ENCODE data around the gene AMBN. TPM values are rescaled to one million over a fixed set of nuclear protein-coding genes. Genes with fewer than 3 reads are reported as not detected.

Gene AMBN
- total RNA-seq, 1 experiment from 2014 or later = 0.27 TPM

GRCh38 chr4:70586841-70587240 lies 5.2 kb upstream of the AMBN start:
- Histone ChIP-seq H3K27me3 (replicated peaks; ENCODE audit: control insufficient read depth, insufficient read depth, low read length) (no peaks in the 10 kb centered on the region), H3K4me3 (ENCODE audit: low read depth, low read length) (no peak overlapping the region), H3K4me1 (no peaks in the 10 kb centered on the region), H3K9me3 (no peaks in the 10 kb centered on the region), H3K36me3 (ENCODE audit: control insufficient read depth, insufficient read depth, low read length) (no peaks in the 10 kb centered on the region)
- no peak overlapping the region for H3K4me3 Mint-ChIP-seq (ENCODE audit: unreplicated experiment)
- no peak overlapping the region for H3K27ac Mint-ChIP-seq (ENCODE audit: unreplicated experiment)
- H3K4me1 Mint-ChIP-seq (ENCODE audit: low read depth, unreplicated experiment) = no peaks in the 10 kb centered on the region
- no peaks in the 10 kb centered on the region for H3K36me3 Mint-ChIP-seq (ENCODE audit: insufficient read depth, unreplicated experiment)
- no peaks in the 10 kb centered on the region for H3K27me3 Mint-ChIP-seq (ENCODE audit: insufficient read depth, unreplicated experiment)
- no TSS peak for BruUV-seq (replicated peaks)
- CTCF ChIA-PET = no interaction called here
- POLR2A ChIA-PET = no interaction called here
- no peaks in the 10 kb centered on the region for H3K9me3 Mint-ChIP-seq (ENCODE audit: unreplicated experiment)
- TF ChIP-seq CTCF (IDR thresholded peaks at IDR 0.05; ENCODE audit: insufficient read depth in 1 of 2, low read depth in 1 of 2, low read length in 1 of 2, severe bottlenecking in 1 of 2, unreplicated experiment in 1 of 2) = no peak
- intact Hi-C loops (cut with micrococcal nuclease; ENCODE audit: unreplicated experiment) = no loop called here
- DNase-seq = no peak

GRCh38 chr4:70589785-70590184 lies 2.3 kb upstream of the AMBN start:
- TF ChIP-seq CTCF (IDR thresholded peaks at IDR 0.05; ENCODE audit: insufficient read depth in 1 of 2, low read depth in 1 of 2, low read length in 1 of 2, severe bottlenecking in 1 of 2, unreplicated experiment in 1 of 2) = no peak
- H3K9me3 ChIP-seq = no peaks in the 10 kb centered on the region
- H3K4me3 Mint-ChIP-seq (ENCODE audit: unreplicated experiment) = no peak overlapping the region
- POLR2A ChIA-PET = no interaction called here
- H3K4me1 Mint-ChIP-seq (ENCODE audit: low read depth, unreplicated experiment) = no peaks in the 10 kb centered on the region
- CTCF ChIA-PET = no interaction called here
- no peak overlapping the region for H3K4me3 ChIP-seq (ENCODE audit: low read depth, low read length)
- no peak for DNase-seq
- no peaks in the 10 kb centered on the region for H3K27me3 Mint-ChIP-seq (ENCODE audit: insufficient read depth, unreplicated experiment)
- H3K36me3 Mint-ChIP-seq (ENCODE audit: insufficient read depth, unreplicated experiment) = no peaks in the 10 kb centered on the region
- no peaks in the 10 kb centered on the region for H3K4me1 ChIP-seq
- H3K9me3 Mint-ChIP-seq (ENCODE audit: unreplicated experiment) = no peaks in the 10 kb centered on the region
- intact Hi-C loops (cut with micrococcal nuclease; ENCODE audit: unreplicated experiment) = no loop called here
- H3K27me3 ChIP-seq (replicated peaks; ENCODE audit: control insufficient read depth, insufficient read depth, low read length) = no peaks in the 10 kb centered on the region
- no peak overlapping the region for H3K27ac Mint-ChIP-seq (ENCODE audit: unreplicated experiment)
- no TSS peak for BruUV-seq (replicated peaks)
- H3K36me3 ChIP-seq (ENCODE audit: control insufficient read depth, insufficient read depth, low read length) = no peaks in the 10 kb centered on the region

- Mint-ChIP-seq H3K27ac (ENCODE audit: unreplicated experiment) (no peak overlapping the region), H3K4me3 (ENCODE audit: unreplicated experiment) (no peak overlapping the region), H3K36me3 (ENCODE audit: insufficient read depth, unreplicated experiment) (no peaks in the 10 kb centered on the region), H3K9me3 (ENCODE audit: unreplicated experiment) (no peaks in the 10 kb centered on the region), H3K4me1 (ENCODE audit: low read depth, unreplicated experiment) (no peaks in the 10 kb centered on the region), H3K27me3 (ENCODE audit: insufficient read depth, unreplicated experiment) (no peaks in the 10 kb centered on the region)
- ChIA-PET CTCF (interaction anchor here (0.6 kb wide), 1 partner anchor 416 kb away, joined by 4 read pairs; no protein-coding TSS in a partner anchor), POLR2A (no interaction called here)
- Histone ChIP-seq H3K4me3 (ENCODE audit: low read depth, low read length) (no peak overlapping the region), H3K9me3 (no peaks in the 10 kb centered on the region), H3K27me3 (replicated peaks; ENCODE audit: control insufficient read depth, insufficient read depth, low read length) (no peaks in the 10 kb centered on the region), H3K4me1 (no peaks in the 10 kb centered on the region), H3K36me3 (ENCODE audit: control insufficient read depth, insufficient read depth, low read length) (no peaks in the 10 kb centered on the region)
- TF ChIP-seq CTCF (IDR thresholded peaks at IDR 0.05; ENCODE audit: insufficient read depth in 1 of 2, low read depth in 1 of 2, low read length in 1 of 2, severe bottlenecking in 1 of 2, unreplicated experiment in 1 of 2) = no peak
- no peak for DNase-seq
- intact Hi-C loops (cut with micrococcal nuclease; ENCODE audit: unreplicated experiment) = no loop called here
- no TSS peak for BruUV-seq (replicated peaks)
Measured at GRCh38 chr4:70594196-70594595, 2.1 kb downstream of the AMBN start.

Data from Caco-2 (cell line).